ENCODE measurements around the gene LRRC2.

The LRRC2 gene

GRCh38 chr3:46509661-46510187 lies 56.4 kb downstream of the LRRC2 start:
- no peak overlapping the region for H3K4me3 ChIP-seq (ENCODE audit: low read depth, low read length)
- TF ChIP-seq CTCF (IDR thresholded peaks at IDR 0.05; ENCODE audit: low read depth, low read length) = no peak

GRCh38 chr3:46508850-46509591 lies 57.1 kb downstream of the LRRC2 start:
- no peak overlapping the region for H3K4me3 ChIP-seq (ENCODE audit: low read depth, low read length)
- no peak for TF ChIP-seq CTCF (IDR thresholded peaks at IDR 0.05; ENCODE audit: low read depth, low read length)

GRCh38 chr3:46506526-46506925 lies 59.6 kb downstream of the LRRC2 start:
- H3K4me3 ChIP-seq (ENCODE audit: low read depth, low read length) = no peak overlapping the region
- TF ChIP-seq CTCF (IDR thresholded peaks at IDR 0.05; ENCODE audit: low read depth, low read length) = no peak

- no peak for TF ChIP-seq CTCF (IDR thresholded peaks at IDR 0.05; ENCODE audit: low read depth, low read length)
- H3K4me3 ChIP-seq (ENCODE audit: low read depth, low read length) = no peak overlapping the region
Measured at GRCh38 chr3:46505953-46506352, 60.1 kb downstream of the LRRC2 start.

GRCh38 chr3:46504789-46505188 lies 61.3 kb downstream of the LRRC2 start:
- H3K4me3 ChIP-seq (ENCODE audit: low read depth, low read length) = no peak overlapping the region
- TF ChIP-seq CTCF (IDR thresholded peaks at IDR 0.05; ENCODE audit: low read depth, low read length) = no peak

- no peak for TF ChIP-seq CTCF (IDR thresholded peaks at IDR 0.05; ENCODE audit: low read depth, low read length)
- H3K4me3 ChIP-seq (ENCODE audit: low read depth, low read length) = no peak overlapping the region
Measured at GRCh38 chr3:46503200-46503874, 62.8 kb downstream of the LRRC2 start.

- no peak for TF ChIP-seq CTCF (IDR thresholded peaks at IDR 0.05; ENCODE audit: low read depth, low read length)
Measured at GRCh38 chr3:46501702-46502101, 64.4 kb downstream of the LRRC2 start.

More at GRCh38 chr3:46501702-46502101, 64.4 kb downstream of the LRRC2 start:
- H3K4me3 ChIP-seq (ENCODE audit: low read depth, low read length) = no peak overlapping the region
